WTC11 (cell line): ENCODE measurements around the gene BCL2L12. TPM values are rescaled to one million over a fixed set of nuclear protein-coding genes. Genes with fewer than 3 reads are reported as not detected.

Experiments used
- ATAC-seq: fragments of 200-7000 bp; cut with Tn5 transposase; 2 replicates; pipeline ENCODE4 v1.10.0; 2021; ENCODE audit warnings: mild to moderate bottlenecking, moderate library complexity
- CTCF ChIA-PET: fragments of 300-600 bp; sonication (Branson Sonifier 250); formaldehyde crosslinking; loops from one replicate; lab custom pipeline; 2021; ENCODE audit warnings: antibody characterized with exemption; lab: Charles Lee
- POLR2A ChIA-PET: fragments of 350-600 bp; sonication (Branson Sonifier 250); formaldehyde crosslinking; loops from one replicate; lab custom pipeline; 2021; ENCODE audit warnings: antibody characterized with exemption; lab: Charles Lee
- DNase-seq: peaks from one replicate; pipeline ENCODE4 v3.0.0; 2021; ENCODE audit warnings: low spot score
- H3K27ac Mint-ChIP-seq: 2 replicates; pipeline ENCODE4 v1.8.0; 2021; ENCODE audit warnings: mixed read lengths
- H3K27me3 Mint-ChIP-seq: 2 replicates; pipeline ENCODE4 v1.8.0; 2021; ENCODE audit warnings: low read depth, mild to moderate bottlenecking, moderate library complexity, mixed read lengths
- H3K36me3 Mint-ChIP-seq: 2 replicates; pipeline ENCODE4 v1.8.0; 2021; ENCODE audit warnings: mixed read lengths
- H3K4me1 Mint-ChIP-seq: 2 replicates; pipeline ENCODE4 v1.8.0; 2022; ENCODE audit warnings: mixed read lengths
- H3K4me3 Mint-ChIP-seq: 2 replicates; pipeline ENCODE4 v1.8.0; 2021; ENCODE audit warnings: mild to moderate bottlenecking, moderate library complexity, mixed read lengths
- H3K9me3 Mint-ChIP-seq: 2 replicates; pipeline ENCODE4 v1.8.0; 2021; ENCODE audit warnings: mixed read lengths
- ATF3 ChIP-seq: sonication (generic); formaldehyde crosslinking; conservative IDR thresholded peaks from 2 replicates; pipeline ENCODE4 v1.8.1; 2022; ENCODE audit warnings: mild to moderate bottlenecking, missing genetic modification reagents
- CREB1 ChIP-seq: sonication (generic); formaldehyde crosslinking; IDR thresholded peaks from 2 replicates; pipeline ENCODE4 v1.8.0; 2023; ENCODE audit warnings: mild to moderate bottlenecking, missing genetic modification reagents
- E2F1 ChIP-seq: sonication (generic); formaldehyde crosslinking; IDR thresholded peaks from 2 replicates; pipeline ENCODE4 v1.8.0; 2022; ENCODE audit warnings: mild to moderate bottlenecking, missing genetic modification reagents
- EMX1 ChIP-seq: fragments of 250-450 bp; sonication (Bioruptor Pico); IDR thresholded peaks from 2 replicates; pipeline ENCODE4 v1.8.0; 2021; ENCODE audit warnings: mild to moderate bottlenecking
- FOXJ3 ChIP-seq: sonication (generic); formaldehyde crosslinking; IDR thresholded peaks from 2 replicates; pipeline ENCODE4 v1.9.0; 2021; ENCODE audit warnings: missing genetic modification reagents, mild to moderate bottlenecking, borderline replicate concordance
- GTF2I ChIP-seq: fragments of 250-450 bp; sonication (Bioruptor Pico); conservative IDR thresholded peaks from 2 replicates; pipeline ENCODE4 v1.4.0; 2021; ENCODE audit warnings: mild to moderate bottlenecking
- HMGA2 ChIP-seq: fragments of 250-450 bp; sonication (Bioruptor Pico); IDR thresholded peaks from 2 replicates; pipeline ENCODE4 v1.4.0; 2021; ENCODE audit warnings: mild to moderate bottlenecking, moderate library complexity
- HMGXB4 ChIP-seq: sonication (generic); formaldehyde crosslinking; IDR thresholded peaks from 2 replicates; pipeline ENCODE4 v1.8.1; 2023; ENCODE audit warnings: mild to moderate bottlenecking, moderate library complexity, missing genetic modification reagents
- IRF2 ChIP-seq: sonication (generic); formaldehyde crosslinking; IDR thresholded peaks from 2 replicates; pipeline ENCODE4 v1.8.0; 2022; ENCODE audit warnings: low read depth, missing genetic modification reagents, borderline replicate concordance
- MLX ChIP-seq: sonication (generic); formaldehyde crosslinking; IDR thresholded peaks from 2 replicates; pipeline ENCODE4 v1.8.1; 2023; ENCODE audit warnings: mild to moderate bottlenecking, missing genetic modification reagents, moderate library complexity
- MXD4 ChIP-seq: fragments of 250-450 bp; sonication (Bioruptor Pico); IDR thresholded peaks from 2 replicates; pipeline ENCODE4 v1.8.0; 2021; ENCODE audit warnings: mild to moderate bottlenecking, moderate library complexity, borderline replicate concordance
- MYBL2 ChIP-seq: sonication (generic); formaldehyde crosslinking; IDR thresholded peaks from 2 replicates; pipeline ENCODE4 v1.8.1; 2023; ENCODE audit warnings: mild to moderate bottlenecking, moderate library complexity, missing genetic modification reagents
- NFE2L1 ChIP-seq: sonication (generic); formaldehyde crosslinking; IDR thresholded peaks from 2 replicates; pipeline ENCODE4 v1.8.1; 2023; ENCODE audit warnings: missing genetic modification reagents
- OVOL2 ChIP-seq: fragments of 250-450 bp; sonication (Bioruptor Pico); IDR thresholded peaks from 2 replicates; pipeline ENCODE4 v1.9.0; 2021; ENCODE audit warnings: mild to moderate bottlenecking, borderline replicate concordance
- PREB ChIP-seq: sonication (generic); formaldehyde crosslinking; IDR thresholded peaks from 2 replicates; pipeline ENCODE4 v1.8.1; 2022; ENCODE audit warnings: mild to moderate bottlenecking, missing genetic modification reagents, moderate library complexity, borderline replicate concordance
- RELA ChIP-seq: sonication (generic); formaldehyde crosslinking; IDR thresholded peaks from 2 replicates; pipeline ENCODE4 v1.8.1; 2022; ENCODE audit warnings: missing genetic modification reagents, mild to moderate bottlenecking, borderline replicate concordance
- RORB ChIP-seq: fragments of 250-450 bp; sonication (Bioruptor Pico); IDR thresholded peaks from 2 replicates; pipeline ENCODE4 v1.9.0; 2021; ENCODE audit warnings: mild to moderate bottlenecking
- SOX15 ChIP-seq: fragments of 250-450 bp; sonication (Bioruptor Pico); IDR thresholded peaks from 2 replicates; pipeline ENCODE4 v1.9.0; 2021; ENCODE audit warnings: mild to moderate bottlenecking
- STAT6 ChIP-seq: sonication (generic); formaldehyde crosslinking; conservative IDR thresholded peaks from 2 replicates; pipeline ENCODE4 v1.8.1; 2023; ENCODE audit warnings: mild to moderate bottlenecking, low read depth, missing genetic modification reagents, moderate library complexity
- ZNF281 ChIP-seq: sonication (generic); formaldehyde crosslinking; IDR thresholded peaks from 2 replicates; pipeline ENCODE4 v1.8.0; 2023; ENCODE audit warnings: mild to moderate bottlenecking, missing genetic modification reagents
- ZNF317 ChIP-seq: sonication (generic); formaldehyde crosslinking; IDR thresholded peaks from 2 replicates; pipeline ENCODE4 v1.8.1; 2023; ENCODE audit warnings: low read depth, mild to moderate bottlenecking, moderate library complexity, missing genetic modification reagents, borderline replicate concordance
- ZNF396 ChIP-seq: fragments of 250-450 bp; sonication (Bioruptor Pico); IDR thresholded peaks from 2 replicates; pipeline ENCODE4 v1.8.0; 2021; ENCODE audit warnings: mild to moderate bottlenecking, moderate library complexity, borderline replicate concordance
- total RNA-seq: library from RNA; stranded (reverse); gene quantifications from 3 replicates; pipeline ENCODE4 v1.2.3, GENCODE V29; 2021

Gene BCL2L12
- total RNA-seq, 1 experiment from 2014 or later = 146 TPM

- POLR2A ChIA-PET = no interaction called here
- no peak overlapping the region for H3K4me3 Mint-ChIP-seq
- H3K9me3 Mint-ChIP-seq = peaks cover 3% of the 10 kb centered on the region
- ATAC-seq (no peak), DNase-seq (no peak)
- H3K27ac Mint-ChIP-seq = no peak overlapping the region
- TF ChIP-seq EMX1 (CRISPR knock-in tag) (no peak), MXD4 (CRISPR knock-in tag) (no peak), HMGA2 (CRISPR knock-in tag) (no peak), SOX15 (CRISPR knock-in tag) (no peak), MLX (CRISPR knock-in tag) (no peak)
- peaks cover 28% of the 10 kb centered on the region for H3K36me3 Mint-ChIP-seq
- CTCF ChIA-PET = interaction anchor here (1.0 to 1.4 kb wide), 2 partner anchors 13 to 16 kb away, joined by 4 read pairs; no protein-coding TSS in a partner anchor
- peaks cover 7% of the 10 kb centered on the region; the same call in 1 of the 2 replicates for H3K4me1 Mint-ChIP-seq
- no peaks in the 10 kb centered on the region for H3K27me3 Mint-ChIP-seq
Measured at GRCh38 chr19:49696865-49697264, 31.1 kb downstream of the BCL2L12 start.

- H3K4me1 Mint-ChIP-seq = no peaks in the 10 kb centered on the region
- H3K4me3 Mint-ChIP-seq = no peak overlapping the region
- H3K27me3 Mint-ChIP-seq = no peaks in the 10 kb centered on the region
- ChIA-PET POLR2A (no interaction called here), CTCF (no interaction called here)
- no peak overlapping the region for H3K27ac Mint-ChIP-seq
- TF ChIP-seq PREB = no peak
- no peak for TF ChIP-seq ZNF396 (CRISPR knock-in tag)
- TF ChIP-seq MYBL2 (CRISPR knock-in tag) = no peak
- no peak for TF ChIP-seq E2F1
- TF ChIP-seq GTF2I (CRISPR knock-in tag) = no peak
- no peak for TF ChIP-seq HMGXB4 (CRISPR knock-in tag)
- no peak for TF ChIP-seq CREB1
- no peak for TF ChIP-seq STAT6
- no peak for TF ChIP-seq FOXJ3 (CRISPR knock-in tag)
- TF ChIP-seq SOX15 (CRISPR knock-in tag) = no peak
- no peak for TF ChIP-seq IRF2
- no peak for TF ChIP-seq RORB (CRISPR knock-in tag)
- no peak for TF ChIP-seq ZNF317 (CRISPR knock-in tag)
- TF ChIP-seq NFE2L1 (CRISPR knock-in tag) = no peak
- no peak for TF ChIP-seq RELA
- no peak for TF ChIP-seq ZNF281 (CRISPR knock-in tag)
- TF ChIP-seq OVOL2 = no peak
- no peak for TF ChIP-seq ATF3
- TF ChIP-seq, all 79 proteins: peak for 0
- peaks cover 20% of the 10 kb centered on the region for H3K36me3 Mint-ChIP-seq
- no peaks in the 10 kb centered on the region for H3K9me3 Mint-ChIP-seq
- no peak for ATAC-seq
- no peak for DNase-seq
Measured at GRCh38 chr19:49699364-49699763, 33.6 kb downstream of the BCL2L12 start.
